ENCODE measurements around the gene GRAMD1C. TPM values are rescaled to one million over a fixed set of nuclear protein-coding genes. Genes with fewer than 3 reads are reported as not detected.

The GRAMD1C gene
- total and polyA plus RNA-seq, 9 of the 15 experiments (the other 6 are each of a cell fraction or from before 2014, with no cell fraction given), result not detected

GRCh38 chr3:113885050-113885449 lies 46.5 kb downstream of the GRAMD1C start (continued):
- TF ChIP-seq RBM39 (optimal IDR thresholded peaks at IDR 0.05; ENCODE audit: low read depth, low read length) (no peak), KAT2B (IDR thresholded peaks at IDR 0.05; ENCODE audit: low read depth, low read length) (no peak), ELF2 (CRISPR knock-in tag; IDR thresholded peaks at IDR 0.05) (no peak), ZNF639 (CRISPR knock-in tag; conservative IDR thresholded peaks at IDR 0.05 in 1 of 2, IDR thresholded peaks at IDR 0.05 in 1 of 2) (no peak), MXI1 (IDR thresholded peaks at IDR 0.05; ENCODE audit: low read depth, low read length) (no peak), ELF1 (tag; IDR thresholded peaks at IDR 0.05) (no peak), CBX1 (IDR thresholded peaks at IDR 0.05; ENCODE audit: low read depth) (no peak), KLF6 (CRISPR knock-in tag; IDR thresholded peaks at IDR 0.05; ENCODE audit: borderline replicate concordance) (no peak)
- TF ChIP-seq, protein P1, sequence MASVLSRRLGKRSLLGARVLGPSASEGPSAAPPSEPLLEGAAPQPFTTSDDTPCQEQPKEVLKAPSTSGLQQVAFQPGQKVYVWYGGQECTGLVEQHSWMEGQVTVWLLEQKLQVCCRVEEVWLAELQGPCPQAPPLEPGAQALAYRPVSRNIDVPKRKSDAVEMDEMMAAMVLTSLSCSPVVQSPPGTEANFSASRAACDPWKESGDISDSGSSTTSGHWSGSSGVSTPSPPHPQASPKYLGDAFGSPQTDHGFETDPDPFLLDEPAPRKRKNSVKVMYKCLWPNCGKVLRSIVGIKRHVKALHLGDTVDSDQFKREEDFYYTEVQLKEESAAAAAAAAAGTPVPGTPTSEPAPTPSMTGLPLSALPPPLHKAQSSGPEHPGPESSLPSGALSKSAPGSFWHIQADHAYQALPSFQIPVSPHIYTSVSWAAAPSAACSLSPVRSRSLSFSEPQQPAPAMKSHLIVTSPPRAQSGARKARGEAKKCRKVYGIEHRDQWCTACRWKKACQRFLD (CRISPR knock-in tag; IDR thresholded peaks at IDR 0.05), result no peak
